ENCODE measurements around the gene TNFAIP2.

TNFAIP2 gene

DNA sequence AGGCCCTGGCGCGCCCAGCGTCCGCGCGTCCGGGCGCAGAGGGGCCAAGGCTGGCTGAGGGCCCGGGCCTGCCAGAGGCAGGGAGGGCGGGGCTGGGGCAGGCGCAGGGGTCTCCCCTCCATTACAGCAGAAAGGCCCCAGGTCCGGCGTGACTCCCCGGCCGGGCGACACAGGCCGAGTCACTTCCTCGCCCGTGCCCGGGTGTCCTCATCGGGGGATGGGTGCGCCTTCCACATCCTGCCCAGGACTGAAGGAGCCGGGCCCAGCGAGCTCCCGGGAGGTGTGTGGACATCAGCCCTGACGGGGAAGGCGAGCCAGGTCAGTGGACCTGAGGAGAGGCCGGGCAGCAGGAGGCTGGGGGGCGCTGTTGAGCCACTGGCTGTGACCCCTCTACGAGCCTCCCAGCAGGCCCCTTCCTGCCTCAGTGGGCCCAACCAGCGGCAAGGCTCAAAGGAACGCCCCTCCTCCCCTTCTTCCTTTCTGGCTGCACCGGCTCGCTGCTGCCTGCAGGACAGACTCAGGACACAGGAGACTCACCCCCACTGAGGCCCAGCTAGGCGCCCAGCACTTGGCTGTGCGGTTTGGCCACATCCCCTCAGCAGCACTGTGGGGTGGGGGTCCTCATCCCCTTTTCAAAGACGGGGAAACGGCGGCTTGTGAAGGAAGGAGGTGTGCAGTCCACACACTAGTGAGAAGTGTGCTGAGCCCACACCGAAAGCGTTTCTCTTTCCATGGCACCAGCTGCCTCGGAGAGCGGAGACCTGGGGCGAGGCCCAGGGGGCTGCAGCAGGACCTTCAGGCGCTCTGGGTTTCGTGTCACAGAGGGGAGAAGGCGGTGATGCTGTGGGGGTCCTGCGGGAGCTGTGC is 606 bp downstream of the TNFAIP2 start:
- no peak for FAIRE-seq

- FAIRE-seq = no peak
These were observed 1.3 kb downstream of the TNFAIP2 start for GRCh38 chr14:103124501-103125001.

- FAIRE-seq = no peak
These were observed 2.1 kb downstream of the TNFAIP2 start for GRCh38 chr14:103125098-103126070.

- FAIRE-seq = no peak
These were observed 3.0 kb downstream of the TNFAIP2 start for GRCh38 chr14:103126088-103126872.

GRCh38 chr14:103126873-103127304 is 3.6 kb downstream of the TNFAIP2 start:
- FAIRE-seq = no peak

- FAIRE-seq = no peak
These were observed 4.1 kb downstream of the TNFAIP2 start for GRCh38 chr14:103127356-103127755.

- no peak for FAIRE-seq
These were observed 4.8 kb downstream of the TNFAIP2 start for GRCh38 chr14:103127861-103128598.

DNA sequence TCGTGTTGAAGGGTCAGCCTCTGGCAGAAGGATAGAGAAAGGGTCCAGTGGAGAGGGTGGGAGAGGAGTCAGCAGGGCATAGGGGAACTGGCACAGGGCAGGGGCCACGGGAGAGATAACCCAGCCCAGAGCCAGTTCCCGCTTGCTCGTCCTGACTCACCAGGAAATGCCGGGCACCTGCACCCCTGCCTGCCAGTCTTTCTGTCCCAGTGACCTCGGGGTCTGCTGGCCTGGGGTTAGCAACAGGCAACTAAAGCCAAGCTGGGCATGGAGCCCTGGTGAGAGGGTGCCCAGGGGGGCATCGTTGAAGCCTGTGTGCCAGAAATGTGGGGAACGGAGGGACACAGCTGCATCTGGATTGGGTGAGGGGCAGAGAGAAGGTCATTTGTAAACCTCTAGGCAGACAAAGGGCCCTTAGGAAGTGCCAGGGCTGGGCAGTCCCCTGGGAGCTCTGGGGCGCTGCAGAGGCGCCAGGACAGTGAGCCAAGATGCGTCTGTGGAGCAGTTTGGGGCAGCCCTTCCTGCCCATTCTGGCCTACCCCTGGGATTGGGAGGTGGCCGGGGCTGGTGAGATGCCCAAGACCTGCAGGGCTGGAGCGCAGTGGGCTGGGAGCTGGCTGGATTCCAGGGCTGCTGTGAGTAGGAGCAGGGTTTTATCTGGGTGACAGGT is 5.5 kb downstream of the TNFAIP2 start:
- FAIRE-seq = no peak

DNA sequence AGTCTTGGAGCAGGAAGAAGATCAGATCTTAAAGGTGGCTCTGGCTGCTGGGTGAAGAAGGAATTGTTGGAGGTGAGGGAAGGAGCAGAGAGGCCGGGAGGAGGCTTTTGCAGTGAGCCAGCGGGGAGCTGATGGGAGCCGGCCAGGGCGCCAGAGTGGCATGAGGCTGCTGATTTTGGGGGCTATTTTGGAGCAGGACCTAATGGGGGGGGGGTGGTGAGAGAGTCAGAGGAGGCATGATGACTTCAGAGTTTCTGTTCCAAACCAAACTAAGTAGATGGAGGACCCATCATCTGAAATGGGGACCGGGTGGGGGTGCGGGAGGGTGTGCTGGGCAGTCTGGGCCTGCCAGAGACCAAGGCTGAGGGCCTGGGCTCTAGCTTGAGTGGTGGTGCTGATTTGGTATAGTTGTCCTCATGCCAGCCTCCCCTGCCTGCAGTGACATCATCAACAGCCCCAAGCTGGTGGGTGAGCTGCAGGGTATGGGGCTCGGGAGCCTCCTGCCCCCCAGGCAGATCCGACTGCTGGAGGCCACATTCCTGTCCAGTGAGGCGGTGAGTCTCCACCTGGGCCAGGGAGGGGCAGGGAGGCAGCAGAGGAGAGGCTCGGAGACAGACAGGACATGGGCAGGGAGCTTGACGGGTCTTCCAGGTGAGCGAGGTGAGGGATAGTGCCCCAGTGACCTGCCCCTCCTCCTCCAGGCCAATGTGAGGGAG is 6.2 kb downstream of the TNFAIP2 start:
- FAIRE-seq = no peak

GRCh38 chr14:103130017-103130764 is 6.9 kb downstream of the TNFAIP2 start:
- no peak for FAIRE-seq

- no peak for FAIRE-seq
These were observed 7.7 kb downstream of the TNFAIP2 start for GRCh38 chr14:103130965-103131364.

DNA sequence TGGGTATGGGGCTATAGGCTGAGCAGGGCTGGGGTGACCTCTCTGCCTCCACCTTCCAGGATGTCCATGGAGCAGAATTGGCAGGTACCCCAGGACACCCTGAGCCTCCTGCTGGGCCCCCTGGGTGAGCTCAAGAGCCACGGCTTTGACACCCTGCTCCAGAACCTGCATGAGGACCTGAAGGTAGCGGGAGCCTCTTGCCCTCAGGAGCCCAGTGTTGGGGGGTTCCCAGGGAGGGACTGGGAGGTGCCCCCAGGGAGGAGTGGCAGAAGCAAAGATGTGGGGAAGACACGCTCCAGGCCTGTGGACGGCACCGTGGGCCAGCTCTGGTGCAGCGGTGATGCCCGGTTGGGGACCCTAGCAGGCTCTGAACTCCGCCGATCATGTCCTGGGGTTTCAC is 8.3 kb downstream of the TNFAIP2 start:
- FAIRE-seq = no peak

DNA sequence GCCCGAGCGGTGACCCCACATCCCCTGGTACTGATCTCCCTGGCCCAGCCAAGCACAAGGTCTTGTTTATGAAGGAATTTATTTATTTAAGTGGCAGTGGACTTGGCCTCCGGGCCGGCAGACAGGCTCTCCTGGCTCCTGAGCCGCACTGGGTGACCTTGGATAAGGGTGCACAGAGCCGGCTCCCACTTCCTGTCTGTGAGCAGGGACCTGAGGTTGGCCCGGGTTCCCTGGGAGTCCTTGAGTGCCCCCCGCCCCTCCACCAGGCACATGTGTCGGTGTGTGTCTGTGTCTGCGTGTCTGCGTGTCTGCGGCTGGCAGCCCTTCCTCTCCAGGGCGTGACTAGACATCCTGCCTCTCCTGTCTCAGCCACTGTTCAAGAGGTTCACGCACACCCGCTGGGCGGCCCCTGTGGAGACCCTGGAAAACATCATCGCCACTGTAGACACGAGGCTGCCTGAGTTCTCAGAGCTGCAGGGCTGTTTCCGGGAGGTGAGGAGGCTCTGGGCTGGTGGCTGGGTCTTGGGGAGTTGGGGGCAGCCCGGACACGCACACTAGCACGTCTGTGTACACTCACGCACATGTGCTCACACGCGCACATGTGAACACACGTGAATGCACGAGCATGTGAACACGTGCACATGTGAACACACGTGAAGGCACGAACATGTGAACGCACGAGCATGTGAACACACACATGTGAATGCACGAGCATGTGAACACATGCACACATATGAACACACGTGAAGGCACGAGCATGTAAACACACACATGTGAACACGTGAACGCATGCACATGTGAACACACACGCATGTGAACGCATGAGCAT is 9.3 kb downstream of the TNFAIP2 start:
- no peak for FAIRE-seq

DNA sequence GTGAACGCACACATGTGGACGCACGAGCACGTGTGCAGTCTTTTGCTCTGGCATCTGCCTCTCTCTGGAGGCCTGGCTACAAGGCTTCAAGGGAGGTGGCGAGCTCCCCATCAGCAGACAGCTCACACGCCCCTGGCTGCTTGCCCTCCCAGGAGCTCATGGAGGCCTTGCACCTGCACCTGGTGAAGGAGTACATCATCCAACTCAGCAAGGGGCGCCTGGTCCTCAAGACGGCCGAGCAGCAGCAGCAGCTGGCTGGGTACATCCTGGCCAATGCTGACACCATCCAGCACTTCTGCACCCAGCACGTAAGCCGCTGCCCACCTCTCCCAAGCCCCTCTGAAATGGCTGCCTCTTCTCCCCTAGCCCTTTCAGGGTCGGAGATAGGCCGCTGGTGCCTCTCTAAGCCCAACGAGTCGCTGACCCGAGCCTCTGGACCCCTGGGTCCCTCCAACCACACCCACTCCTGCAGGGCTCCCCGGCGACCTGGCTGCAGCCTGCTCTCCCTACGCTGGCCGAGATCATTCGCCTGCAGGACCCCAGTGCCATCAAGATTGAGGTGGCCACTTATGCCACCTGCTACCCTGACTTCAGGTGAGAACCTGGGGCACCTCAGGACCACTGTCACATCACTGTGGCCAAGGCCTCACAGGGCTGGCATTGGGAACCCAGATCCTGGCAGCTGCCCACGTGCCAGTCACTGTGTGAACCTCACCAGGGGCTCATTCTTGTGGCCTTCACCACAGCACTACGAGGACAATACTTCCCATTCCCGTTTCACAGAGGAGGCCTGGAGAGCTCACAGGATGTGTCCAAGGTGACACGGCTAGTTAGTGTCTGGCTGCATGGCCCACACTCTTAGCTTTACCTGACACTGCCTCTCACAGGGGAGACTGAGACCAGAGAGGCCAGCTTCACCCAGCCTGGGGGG is 10.2 kb downstream of the TNFAIP2 start:
- no peak for FAIRE-seq

- no peak for FAIRE-seq
These were observed 11.1 kb downstream of the TNFAIP2 start for GRCh38 chr14:103134405-103134804.

- no peak for FAIRE-seq
These were observed 11.7 kb downstream of the TNFAIP2 start for GRCh38 chr14:103134919-103135318.
